ENCODE data around the gene EEF1G. TPM values are rescaled to one million over a fixed set of nuclear protein-coding genes. Genes with fewer than 3 reads are reported as not detected.
A peak's percentile ranks its signal among the peaks of the same experiment; 100 is the strongest.
"Not testable (repeated sequence)": the region's sequence is repeated elsewhere in the genome, so short reads cannot be mapped to it uniquely, and the experiment has no call there.

Gene EEF1G
- total RNA-seq, 3 donors from 2014 or later (not counting 1 experiment from before 2014, with no cell fraction given), result 628 to 754 (median 714) TPM

DNA sequence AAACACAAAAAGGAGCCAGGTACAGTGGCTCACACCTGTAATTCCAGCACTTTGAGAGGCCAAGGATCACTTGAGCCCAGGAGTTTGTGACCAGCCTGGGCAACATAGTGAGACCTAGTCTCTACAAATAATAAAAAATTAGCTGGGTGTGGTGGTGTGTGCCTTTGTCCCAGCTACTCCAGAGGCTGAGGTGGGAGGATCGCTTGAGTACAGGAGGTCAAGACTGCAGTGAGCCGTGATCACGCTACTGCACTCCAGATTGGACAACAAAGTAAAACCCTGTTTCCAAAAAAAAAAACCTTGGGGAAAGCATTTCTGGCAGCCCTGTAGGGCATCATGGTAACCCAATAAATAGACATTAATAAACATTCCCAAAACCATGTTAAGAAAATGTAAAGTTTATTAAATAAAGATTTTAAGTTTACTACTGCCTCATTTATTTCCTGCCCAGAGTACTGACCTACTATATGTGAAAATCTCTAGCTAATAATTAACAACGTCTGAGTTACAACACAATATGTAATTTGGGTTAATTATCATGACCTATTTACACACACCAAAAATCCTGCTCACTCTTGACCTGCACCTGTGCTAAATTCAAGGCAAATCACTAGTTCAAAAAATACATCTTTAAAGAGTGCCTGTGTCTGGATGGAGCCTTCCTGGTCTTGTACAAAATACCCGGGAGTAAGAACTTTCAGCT, 8.4 kb downstream of the EEF1G start:
- no peak overlapping the region for H3K27ac ChIP-seq (ENCODE audit: low read length)
- DNase-seq (no peak), ATAC-seq (no peak)
- H3K9me3 Mint-ChIP-seq, result no peaks in the 10 kb centered on the region
- peaks cover 16 to 26% of the 10 kb centered on the region in 2 donors for H3K4me1 Mint-ChIP-seq
- TF ChIP-seq, protein P1, sequence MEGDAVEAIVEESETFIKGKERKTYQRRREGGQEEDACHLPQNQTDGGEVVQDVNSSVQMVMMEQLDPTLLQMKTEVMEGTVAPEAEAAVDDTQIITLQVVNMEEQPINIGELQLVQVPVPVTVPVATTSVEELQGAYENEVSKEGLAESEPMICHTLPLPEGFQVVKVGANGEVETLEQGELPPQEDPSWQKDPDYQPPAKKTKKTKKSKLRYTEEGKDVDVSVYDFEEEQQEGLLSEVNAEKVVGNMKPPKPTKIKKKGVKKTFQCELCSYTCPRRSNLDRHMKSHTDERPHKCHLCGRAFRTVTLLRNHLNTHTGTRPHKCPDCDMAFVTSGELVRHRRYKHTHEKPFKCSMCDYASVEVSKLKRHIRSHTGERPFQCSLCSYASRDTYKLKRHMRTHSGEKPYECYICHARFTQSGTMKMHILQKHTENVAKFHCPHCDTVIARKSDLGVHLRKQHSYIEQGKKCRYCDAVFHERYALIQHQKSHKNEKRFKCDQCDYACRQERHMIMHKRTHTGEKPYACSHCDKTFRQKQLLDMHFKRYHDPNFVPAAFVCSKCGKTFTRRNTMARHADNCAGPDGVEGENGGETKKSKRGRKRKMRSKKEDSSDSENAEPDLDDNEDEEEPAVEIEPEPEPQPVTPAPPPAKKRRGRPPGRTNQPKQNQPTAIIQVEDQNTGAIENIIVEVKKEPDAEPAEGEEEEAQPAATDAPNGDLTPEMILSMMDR (IDR thresholded peaks at IDR 0.05), result no peak
- no peaks in the 10 kb centered on the region for H3K27me3 ChIP-seq (ENCODE audit: control insufficient read depth, insufficient read depth, low read length)
- H3K36me3 Mint-ChIP-seq, result peaks cover 21% of the 10 kb centered on the region
- H3K4me3 Mint-ChIP-seq, result no peak overlapping the region
- WGBS (ENCODE audit: insufficient coverage), result 94% methylated on average over 5 of the region's 5 CpGs
- peaks cover 4% of the 10 kb centered on the region for H3K4me1 ChIP-seq (ENCODE audit: control insufficient read depth, insufficient read depth, low read length)
- H3K4me3 ChIP-seq (ENCODE audit: low read length), result no peak overlapping the region
- H3K27ac Mint-ChIP-seq, result peak overlapping the region in 1 of 2 donors; percentile 24
- no peaks in the 10 kb centered on the region for H3K9me3 ChIP-seq (ENCODE audit: control insufficient read depth, insufficient read depth, low read length)
- no peaks in the 10 kb centered on the region for H3K27me3 Mint-ChIP-seq (ENCODE audit: low read depth in 2 of 2)
- intact Hi-C loops (cut with micrococcal nuclease), result no loop called here
- peaks cover 59% of the 10 kb centered on the region for H3K36me3 ChIP-seq (ENCODE audit: control insufficient read depth, insufficient read depth, low read length)

DNA sequence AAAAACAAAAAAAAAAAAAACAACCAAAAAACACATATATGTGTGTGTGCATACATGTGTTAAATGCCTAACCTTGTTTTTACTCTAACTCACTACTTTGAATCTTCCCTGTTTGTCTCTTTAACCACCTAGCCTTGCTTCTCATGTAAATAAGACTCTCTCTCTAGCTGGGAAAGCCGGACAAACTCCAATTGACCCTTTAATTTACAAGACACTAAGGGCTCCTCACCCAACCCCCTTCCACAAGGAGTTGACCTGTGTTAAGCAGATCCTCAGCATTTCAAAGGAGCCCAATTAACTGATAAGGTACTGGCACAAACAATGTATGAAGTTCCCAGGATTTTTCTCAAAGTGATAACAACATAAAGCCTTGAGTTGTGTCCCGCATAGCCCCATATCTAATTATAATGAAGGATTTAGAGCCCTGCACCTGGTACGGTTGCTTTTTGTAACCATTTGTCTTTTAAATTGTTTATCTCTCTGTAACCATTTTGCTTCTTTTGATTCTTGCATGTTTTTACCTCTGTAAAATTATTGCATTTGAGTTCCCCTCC, 11.9 kb downstream of the EEF1G start:
- H3K4me3 ChIP-seq (ENCODE audit: low read length); H3K27ac ChIP-seq (ENCODE audit: low read length); intact Hi-C loops (cut with micrococcal nuclease); H3K27me3 ChIP-seq (ENCODE audit: control insufficient read depth, insufficient read depth, low read length); H3K9me3 Mint-ChIP-seq; H3K27me3 Mint-ChIP-seq (ENCODE audit: low read depth in 2 of 2); H3K4me3 Mint-ChIP-seq; DNase-seq; H3K9me3 ChIP-seq (ENCODE audit: control insufficient read depth, insufficient read depth, low read length); ATAC-seq: not testable (repeated sequence)
- Mint-ChIP-seq H3K4me1 (peaks cover 34 to 49% of the 10 kb centered on the region in 2 donors), H3K27ac (peak overlapping the region; percentile 3 to 42), H3K36me3 (peaks cover 19% of the 10 kb centered on the region)
- peaks cover 37% of the 10 kb centered on the region for H3K4me1 ChIP-seq (ENCODE audit: control insufficient read depth, insufficient read depth, low read length)
- 98% methylated on average over 3 of the region's 3 CpGs for WGBS (ENCODE audit: insufficient coverage)
- peaks cover 55% of the 10 kb centered on the region for H3K36me3 ChIP-seq (ENCODE audit: control insufficient read depth, insufficient read depth, low read length)

DNA sequence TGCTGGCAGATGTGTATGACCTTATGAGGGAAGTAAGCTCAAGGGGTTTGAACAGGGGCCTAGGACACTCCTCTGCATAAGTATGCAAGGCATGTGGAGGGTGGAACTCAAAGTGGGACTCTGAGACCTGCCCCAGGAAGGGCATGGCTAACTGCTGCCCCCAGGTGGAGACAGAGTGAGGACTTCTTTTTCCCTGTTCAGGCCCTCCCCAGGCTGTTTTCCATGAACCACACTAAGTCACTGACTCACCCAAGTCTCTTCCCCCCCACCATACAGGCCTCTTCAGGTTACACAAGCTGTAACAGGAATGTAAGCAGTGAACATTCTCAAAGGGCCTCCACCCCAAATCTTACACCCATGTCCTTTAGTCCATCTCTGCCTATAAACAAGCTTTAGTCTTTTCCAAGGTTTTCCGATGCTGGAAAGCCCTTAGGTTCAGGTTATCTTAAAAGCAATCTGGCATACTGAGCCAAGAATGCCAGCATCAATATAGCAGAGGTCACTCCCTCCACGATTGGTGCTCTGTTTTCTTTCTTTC, 13.1 kb downstream of the EEF1G start:
- Histone ChIP-seq H3K36me3 (ENCODE audit: control insufficient read depth, insufficient read depth, low read length) (peaks cover 46% of the 10 kb centered on the region), H3K27me3 (ENCODE audit: control insufficient read depth, insufficient read depth, low read length) (no peaks in the 10 kb centered on the region), H3K27ac (ENCODE audit: low read length) (no peak overlapping the region), H3K4me3 (ENCODE audit: low read length) (no peak overlapping the region), H3K4me1 (ENCODE audit: control insufficient read depth, insufficient read depth, low read length) (peaks cover 49% of the 10 kb centered on the region), H3K9me3 (ENCODE audit: control insufficient read depth, insufficient read depth, low read length) (no peaks in the 10 kb centered on the region)
- peaks cover 12% of the 10 kb centered on the region for H3K36me3 Mint-ChIP-seq
- TF ChIP-seq, protein P1 (IDR thresholded peaks at IDR 0.05), result peak; percentile 70
- H3K4me1 Mint-ChIP-seq, result peaks cover 44 to 56% of the 10 kb centered on the region in 2 donors
- intact Hi-C loops (cut with micrococcal nuclease), result loop anchor here (1.0 kb wide), 1 partner anchor 136 kb away; no protein-coding TSS in a partner anchor
- peak overlapping the region; percentile 97 to 98 for H3K27ac Mint-ChIP-seq
- DNase-seq (peak; percentile 65 to 90), ATAC-seq (peak in 2 of 3 donors; percentile 9 to 19)
- no peak overlapping the region for H3K4me3 Mint-ChIP-seq
- H3K27me3 Mint-ChIP-seq (ENCODE audit: low read depth in 2 of 2), result no peaks in the 10 kb centered on the region
- WGBS (ENCODE audit: insufficient coverage), result 88% methylated on average over 2 of the region's 2 CpGs
- H3K9me3 Mint-ChIP-seq, result no peaks in the 10 kb centered on the region

DNA sequence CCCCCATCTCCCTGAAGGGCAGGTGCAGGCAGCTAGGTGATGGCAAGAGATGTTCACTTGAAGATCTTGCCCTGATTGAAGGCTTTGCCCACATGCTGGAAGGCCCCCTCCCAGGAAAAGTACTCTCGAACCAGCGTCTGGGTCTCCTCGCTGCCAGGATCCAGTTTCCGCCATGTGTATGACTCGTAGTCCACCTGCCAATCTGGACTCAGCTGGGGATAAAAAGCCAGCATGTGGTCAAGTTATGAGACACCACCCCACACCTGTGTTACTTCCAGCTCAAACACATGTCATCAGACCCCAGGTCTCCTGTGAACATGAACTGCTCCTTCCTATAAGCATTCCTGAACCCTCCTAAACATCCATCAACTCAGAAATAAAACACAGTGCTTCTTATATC, 14.1 kb downstream of the EEF1G start:
- not testable (repeated sequence) for H3K9me3 ChIP-seq (ENCODE audit: control insufficient read depth, insufficient read depth, low read length); H3K27me3 ChIP-seq (ENCODE audit: control insufficient read depth, insufficient read depth, low read length); H3K27me3 Mint-ChIP-seq (ENCODE audit: low read depth in 2 of 2); H3K4me3 ChIP-seq (ENCODE audit: low read length); H3K9me3 Mint-ChIP-seq; DNase-seq; H3K27ac ChIP-seq (ENCODE audit: low read length); ATAC-seq
- Mint-ChIP-seq H3K4me1 (peaks cover 52 to 63% of the 10 kb centered on the region in 2 donors), H3K36me3 (peaks cover 12% of the 10 kb centered on the region), H3K4me3 (peak overlapping the region; percentile 52), H3K27ac (peak overlapping the region; percentile 97 to 98)
- Histone ChIP-seq H3K4me1 (ENCODE audit: control insufficient read depth, insufficient read depth, low read length) (peaks cover 59% of the 10 kb centered on the region), H3K36me3 (ENCODE audit: control insufficient read depth, insufficient read depth, low read length) (peaks cover 38% of the 10 kb centered on the region)
- 95% methylated on average over 5 of the region's 5 CpGs for WGBS (ENCODE audit: insufficient coverage)
- intact Hi-C loops (cut with micrococcal nuclease), result loop anchor here (1.0 to 5.0 kb wide), 2 partner anchors 135 to 283 kb away; no protein-coding TSS in a partner anchor

Data from natural killer cell (primary cell).